Skin of body (tissue), 2 donors: ENCODE results near the gene MRPL17. TPM values are rescaled to one million over a fixed set of nuclear protein-coding genes. Genes with fewer than 3 reads are reported as not detected.
A peak's percentile ranks its signal among the peaks of the same experiment; 100 is the strongest.
"Not testable (repeated sequence)": the region's sequence is repeated elsewhere in the genome, so short reads cannot be mapped to it uniquely, and the experiment has no call there.

ENCODE experiments used
- DNase-seq: peaks from one replicate; lab custom pipeline; 2025; lab: John Stamatoyannopoulos, UW
- total RNA-seq: library from RNA; depleted of rRNA; stranded (reverse); fragments of >200 nt; gene quantifications from one replicate; pipeline ENCODE4 v1.2.3, GENCODE V29; 2014

The MRPL17 gene
- 22.6 TPM for total RNA-seq

GRCh38 chr11:6682936-6683861 is at the start of gene MRPL17:
MRPL17 (minus strand) TSS chr11:6683340; CDS start chr11:6683296, 44 bp downstream.
- peak; percentile 98 for DNase-seq

- DNase-seq: no peak
Measured at GRCh38 chr11:6727971-6728760, 45.0 kb upstream of the MRPL17 start.

GRCh38 chr11:6725386-6725896 is 42.3 kb upstream of the MRPL17 start:
- DNase-seq: no peak

GRCh38 chr11:6724013-6724412 is 40.9 kb upstream of the MRPL17 start:
- no peak for DNase-seq

- DNase-seq: no peak
Measured at GRCh38 chr11:6721343-6721742, 38.2 kb upstream of the MRPL17 start.

- no peak for DNase-seq
Measured at GRCh38 chr11:6719576-6719975, 36.4 kb upstream of the MRPL17 start.

GRCh38 chr11:6717426-6717825 is 34.3 kb upstream of the MRPL17 start:
- no peak for DNase-seq

GRCh38 chr11:6711552-6711951 is 28.4 kb upstream of the MRPL17 start:
- not testable (repeated sequence) for DNase-seq

- no peak for DNase-seq
Measured at GRCh38 chr11:6708876-6709275, 25.7 kb upstream of the MRPL17 start.

GRCh38 chr11:6705905-6706535 is 22.9 kb upstream of the MRPL17 start:
- DNase-seq: peak; percentile 49

GRCh38 chr11:6703247-6704063 is 20.3 kb upstream of the MRPL17 start:
- DNase-seq: no peak

- DNase-seq: not testable (repeated sequence)
Measured at GRCh38 chr11:6701955-6702354, 18.8 kb upstream of the MRPL17 start.

- peak; percentile 49 for DNase-seq
Measured at GRCh38 chr11:6695377-6695776, 12.2 kb upstream of the MRPL17 start.

GRCh38 chr11:6694229-6694535 is 11.0 kb upstream of the MRPL17 start:
- no peak for DNase-seq

- no peak for DNase-seq
Measured at GRCh38 chr11:6693342-6694228, 10.4 kb upstream of the MRPL17 start.

GRCh38 chr11:6692128-6692527 is 9.0 kb upstream of the MRPL17 start:
- no peak for DNase-seq

- DNase-seq: not testable (repeated sequence)
Measured at GRCh38 chr11:6690431-6691132, 7.4 kb upstream of the MRPL17 start.

- DNase-seq: no peak
Measured at GRCh38 chr11:6687876-6688275, 4.7 kb upstream of the MRPL17 start.

GRCh38 chr11:6686006-6686405 is 2.9 kb upstream of the MRPL17 start:
- DNase-seq: no peak
